Measurements from ENCODE around the gene ORM1. TPM values are rescaled to one million over a fixed set of nuclear protein-coding genes. Genes with fewer than 3 reads are reported as not detected.

ORM1 gene
- total and polyA plus RNA-seq, 10 of the 15 experiments (the other 5 are each of a cell fraction or from before 2014, with no cell fraction given): 4.4 TPM; not detected in 9

GRCh38 chr9:114334490-114334889 is 11.6 kb downstream of the ORM1 start:
- POLR2A ChIA-PET: no interaction called here
- no TSS peak for BruUV-seq (replicated peaks)

More at GRCh38 chr9:114334490-114334889, 11.6 kb downstream of the ORM1 start:
- no peak overlapping the region for H3K4me3 ChIP-seq
- H3K36me3 ChIP-seq (ENCODE audit: control insufficient read depth in 2 of 2, insufficient read depth in 2 of 2, low read length in 1 of 2): peaks cover 24 to 30% of the 10 kb centered on the region in 2 experiments
- H4K20me1 ChIP-seq (ENCODE audit: control insufficient read depth, insufficient read depth): 0 out of 2 replicates have a peak, but pooled peaks cover 4% of the 10 kb centered on the region
- 89% methylated on average over 9 of the region's 9 CpGs for WGBS (ENCODE audit: insufficient coverage, insufficient replicate concordance, low lambda C conversion rate, missing lambda C conversion rate)
- TF ChIP-seq, protein P1, sequence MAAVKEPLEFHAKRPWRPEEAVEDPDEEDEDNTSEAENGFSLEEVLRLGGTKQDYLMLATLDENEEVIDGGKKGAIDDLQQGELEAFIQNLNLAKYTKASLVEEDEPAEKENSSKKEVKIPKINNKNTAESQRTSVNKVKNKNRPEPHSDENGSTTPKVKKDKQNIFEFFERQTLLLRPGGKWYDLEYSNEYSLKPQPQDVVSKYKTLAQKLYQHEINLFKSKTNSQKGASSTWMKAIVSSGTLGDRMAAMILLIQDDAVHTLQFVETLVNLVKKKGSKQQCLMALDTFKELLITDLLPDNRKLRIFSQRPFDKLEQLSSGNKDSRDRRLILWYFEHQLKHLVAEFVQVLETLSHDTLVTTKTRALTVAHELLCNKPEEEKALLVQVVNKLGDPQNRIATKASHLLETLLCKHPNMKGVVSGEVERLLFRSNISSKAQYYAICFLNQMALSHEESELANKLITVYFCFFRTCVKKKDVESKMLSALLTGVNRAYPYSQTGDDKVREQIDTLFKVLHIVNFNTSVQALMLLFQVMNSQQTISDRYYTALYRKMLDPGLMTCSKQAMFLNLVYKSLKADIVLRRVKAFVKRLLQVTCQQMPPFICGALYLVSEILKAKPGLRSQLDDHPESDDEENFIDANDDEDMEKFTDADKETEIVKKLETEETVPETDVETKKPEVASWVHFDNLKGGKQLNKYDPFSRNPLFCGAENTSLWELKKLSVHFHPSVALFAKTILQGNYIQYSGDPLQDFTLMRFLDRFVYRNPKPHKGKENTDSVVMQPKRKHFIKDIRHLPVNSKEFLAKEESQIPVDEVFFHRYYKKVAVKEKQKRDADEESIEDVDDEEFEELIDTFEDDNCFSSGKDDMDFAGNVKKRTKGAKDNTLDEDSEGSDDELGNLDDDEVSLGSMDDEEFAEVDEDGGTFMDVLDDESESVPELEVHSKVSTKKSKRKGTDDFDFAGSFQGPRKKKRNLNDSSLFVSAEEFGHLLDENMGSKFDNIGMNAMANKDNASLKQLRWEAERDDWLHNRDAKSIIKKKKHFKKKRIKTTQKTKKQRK (IDR thresholded peaks at IDR 0.05; ENCODE audit: low read depth, low read length): no peak
- TF ChIP-seq NR2F1 (conservative IDR thresholded peaks at IDR 0.05): no peak
- TF ChIP-seq, protein P2, sequence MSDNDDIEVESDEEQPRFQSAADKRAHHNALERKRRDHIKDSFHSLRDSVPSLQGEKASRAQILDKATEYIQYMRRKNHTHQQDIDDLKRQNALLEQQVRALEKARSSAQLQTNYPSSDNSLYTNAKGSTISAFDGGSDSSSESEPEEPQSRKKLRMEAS (IDR thresholded peaks at IDR 0.05; ENCODE audit: low read depth, low read length): no peak
- peak; percentile 56 for TF ChIP-seq POLR2A (IDR thresholded peaks at IDR 0.05; ENCODE audit: low read depth, low read length)
- TF ChIP-seq, protein P3, sequence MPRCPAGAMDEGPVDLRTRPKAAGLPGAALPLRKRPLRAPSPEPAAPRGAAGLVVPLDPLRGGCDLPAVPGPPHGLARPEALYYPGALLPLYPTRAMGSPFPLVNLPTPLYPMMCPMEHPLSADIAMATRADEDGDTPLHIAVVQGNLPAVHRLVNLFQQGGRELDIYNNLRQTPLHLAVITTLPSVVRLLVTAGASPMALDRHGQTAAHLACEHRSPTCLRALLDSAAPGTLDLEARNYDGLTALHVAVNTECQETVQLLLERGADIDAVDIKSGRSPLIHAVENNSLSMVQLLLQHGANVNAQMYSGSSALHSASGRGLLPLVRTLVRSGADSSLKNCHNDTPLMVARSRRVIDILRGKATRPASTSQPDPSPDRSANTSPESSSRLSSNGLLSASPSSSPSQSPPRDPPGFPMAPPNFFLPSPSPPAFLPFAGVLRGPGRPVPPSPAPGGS (IDR thresholded peaks at IDR 0.05; ENCODE audit: borderline replicate concordance, insufficient read depth, low read depth, low read length, poor library complexity, severe bottlenecking): no peak
- H2AFZ ChIP-seq (ENCODE audit: control insufficient read depth, low read depth, low read length): no peak overlapping the region
- ATAC-seq (no peak), DNase-seq (ENCODE audit: low read depth, low spot score) (no peak), FAIRE-seq (no peak)
- no peak overlapping the region for H3K4me2 ChIP-seq (ENCODE audit: control insufficient read depth, insufficient read depth)
- CTCF ChIA-PET: interaction anchor here (1.2 kb wide), 1 partner anchor 71 kb away, joined by 3 read pairs; no protein-coding TSS in a partner anchor
- intact Hi-C loops (cut with micrococcal nuclease; ENCODE audit: unreplicated experiment) (no loop called here), in situ Hi-C loops (cut with MboI) (no loop called here)
- SMC1A ChIA-PET (ENCODE audit: uncharacterized antibody, unreplicated experiment): no interaction called here
- RAD21 ChIA-PET (ENCODE audit: unreplicated experiment): no interaction called here
- H3K4me1 ChIP-seq (ENCODE audit: control insufficient read depth, insufficient read depth, low read length): peaks cover 6% of the 10 kb centered on the region; the same call in 1 of the 2 replicates
- H3K27ac ChIP-seq (ENCODE audit: control insufficient read depth, insufficient read depth): no peak overlapping the region
- peaks cover 3% of the 10 kb centered on the region; the same call in 2 of the 3 replicates for H3K9me3 ChIP-seq (replicated peaks; ENCODE audit: control insufficient read depth, insufficient read depth, low read length)
- no peak overlapping the region for H3K9ac ChIP-seq (ENCODE audit: control insufficient read depth, insufficient read depth, low read length)
- no peaks in the 10 kb centered on the region for H3K79me2 ChIP-seq (ENCODE audit: control insufficient read depth, insufficient read depth, low read length)
- H3K27me3 ChIP-seq (replicated peaks in 1 of 2; ENCODE audit: control insufficient read depth in 2 of 2, insufficient read depth in 2 of 2, low read length in 1 of 2): no peaks in the 10 kb centered on the region

Measured in GM12878 (cell line).